K562 (cell line): ENCODE results near the gene SLC37A3.

Source experiments
- BHLHE40 ChIP-seq: IDR thresholded peaks from 2 replicates; pipeline ENCODE4 v1.6.1; 2011; ENCODE audit warnings: low read length, improper control_type of control experiment
- CTCF ChIP-seq, 3 experiments: IDR thresholded peaks in 2 of 3; conservative IDR thresholded peaks in 1 of 3; 2 replicates each; pipeline ENCODE4 v1.5.1; 2011 to 2012; ENCODE audit warnings: low read length in 3 of 3, mild to moderate bottlenecking in 3 of 3, control low read depth in 2 of 3, improper control_type of control experiment in 1 of 3, inconsistent platforms in 1 of 3, low read depth in 1 of 3, mixed read lengths in 1 of 3, moderate library complexity in 1 of 3; ENCODE audit not compliant: insufficient read depth in 2 of 3
- EZH2 ChIP-seq: IDR thresholded peaks from 2 replicates; pipeline ENCODE4 v1.6.1; 2012; ENCODE audit warnings: low read depth, mild to moderate bottlenecking, inconsistent platforms, low read length, borderline replicate concordance
- HIVEP1 ChIP-seq: fragments of 250-450 bp; sonication (Bioruptor Pico); IDR thresholded peaks from 2 replicates; pipeline ENCODE4 v1.4.0; 2020; ENCODE audit warnings: mild to moderate bottlenecking
- JUN ChIP-seq, 2 experiments: sonication (generic) in 1 of 2; formaldehyde crosslinking in 1 of 2; IDR thresholded peaks; 2 replicates each; pipeline versions ENCODE4 v1.6.1 to v1.8.0; 2012 to 2022; ENCODE audit warnings: borderline replicate concordance in 2 of 2, mild to moderate bottlenecking in 2 of 2, improper control_type of control experiment in 1 of 2, low read depth in 1 of 2, low read length in 1 of 2, missing genetic modification reagents in 1 of 2
- POLR2A ChIP-seq: fragments of 450-650 bp; conservative IDR thresholded peaks from 2 replicates; pipeline ENCODE4 v1.6.1; 2016
- TAF1 ChIP-seq: IDR thresholded peaks from 2 replicates; pipeline ENCODE4 v1.6.1; 2011; ENCODE audit warnings: mild to moderate bottlenecking, low read length, moderate library complexity; ENCODE audit not compliant: insufficient read depth, control insufficient read depth, severe bottlenecking; ENCODE audit errors: extremely low read depth
- TAF7 ChIP-seq: fragments of 450-650 bp; IDR thresholded peaks from 2 replicates; pipeline ENCODE4 v1.6.1; 2016; ENCODE audit warnings: missing genetic modification characterization, missing compliant biosample characterization
- ZNF165 ChIP-seq: fragments of 250-450 bp; sonication (Bioruptor Pico); IDR thresholded peaks from 2 replicates; pipeline ENCODE4 v1.4.0; 2020; ENCODE audit warnings: borderline replicate concordance

GRCh38 chr7:140295224-140295738 lies 103.0 kb downstream of the SLC37A3 start:
- TF ChIP-seq BHLHE40 (no peak), JUN (IDR thresholded peaks at IDR 0.05; ENCODE audit: borderline replicate concordance, low read depth, low read length) (no peak), JUN (CRISPR knock-in tag; IDR thresholded peaks at IDR 0.05; ENCODE audit: borderline replicate concordance) (no peak), HIVEP1 (CRISPR knock-in tag) (no peak), ZNF165 (CRISPR knock-in tag) (no peak), CTCF (IDR thresholded peaks at IDR 0.05 in 2 of 3, conservative IDR thresholded peaks at IDR 0.05 in 1 of 3; ENCODE audit: insufficient read depth in 2 of 3, low read depth in 1 of 3, low read length in 3 of 3) (no peak), TAF1 (no peak), POLR2A (no peak), EZH2 (no peak), TAF7 (tag) (no peak)
